ENCODE measurements around the gene RASGRF2.

DNA sequence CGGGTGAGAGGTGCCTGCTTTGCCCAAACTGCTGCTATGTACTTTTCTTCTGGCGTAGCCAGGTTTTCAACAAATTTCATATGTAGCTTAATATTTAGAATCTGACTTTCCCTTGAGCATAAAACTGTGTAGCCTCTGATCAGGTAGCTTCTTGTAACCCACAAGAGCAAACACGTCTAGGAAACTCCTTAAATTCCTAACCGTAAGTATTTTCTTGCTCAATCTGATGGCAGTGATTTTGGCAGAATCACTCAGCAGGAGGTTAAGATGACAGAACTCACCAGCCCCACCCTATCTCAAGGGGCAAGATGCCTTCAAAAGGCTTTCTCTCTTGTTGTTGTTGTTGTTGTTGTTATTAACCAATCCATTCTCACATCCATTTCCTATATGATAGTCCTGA is 293.7 kb downstream of the RASGRF2 start:
- TF ChIP-seq POLR2A (IDR thresholded peaks at IDR 0.05; ENCODE audit: low read length) (no peak), GATA1 (IDR thresholded peaks at IDR 0.05; ENCODE audit: low read depth, low read length) (no peak)
